ENCODE data around the gene HGS. TPM values are rescaled to one million over a fixed set of nuclear protein-coding genes. Genes with fewer than 3 reads are reported as not detected.

HGS gene
- total and polyA plus RNA-seq, 2 donors (not counting 3 experiments of a cell fraction or from before 2014, with no cell fraction given), result 166 to 191 TPM

- peaks cover 15 to 69% of the 10 kb centered on the region in 2 experiments for H3K36me3 ChIP-seq (ENCODE audit: control insufficient read depth in 2 of 2, extremely low read depth in 1 of 2, insufficient read depth in 2 of 2, low read length in 2 of 2)
- no peak overlapping the region for H3K4me2 ChIP-seq (ENCODE audit: insufficient read depth, low read length)
- H3K27ac ChIP-seq (ENCODE audit: insufficient read depth, low read depth, low read length), result no peak overlapping the region
- ChIA-PET POLR2A (no interaction called here), CTCF (no interaction called here)
- H3K9me3 ChIP-seq (replicated peaks; ENCODE audit: control insufficient read depth, insufficient read depth, low read length), result no peaks in the 10 kb centered on the region
- H3K4me1 ChIP-seq (ENCODE audit: control insufficient read depth, extremely low read depth, insufficient read depth, low read length), result peaks cover 13% of the 10 kb centered on the region
- H3K9ac ChIP-seq (replicated peaks; ENCODE audit: extremely low read depth, insufficient read depth, low read length), result no peak overlapping the region
- DNase-seq (ENCODE audit: low read depth, low spot score) (no peak), FAIRE-seq (no peak)
- peaks cover 71% of the 10 kb centered on the region for H3K79me2 ChIP-seq (ENCODE audit: control insufficient read depth, insufficient read depth, low read length)
- no peak overlapping the region for H2AFZ ChIP-seq (ENCODE audit: low read depth, low read length)
- TF ChIP-seq CTCF (IDR thresholded peaks at IDR 0.05; ENCODE audit: extremely low read depth in 1 of 2, insufficient read depth in 1 of 2, low read depth in 1 of 2, low read length in 2 of 2), result no peak
- no peak for TF ChIP-seq POLR2A (IDR thresholded peaks at IDR 0.05; ENCODE audit: low read depth, low read length)
- no peak for TF ChIP-seq JUN (IDR thresholded peaks at IDR 0.05; ENCODE audit: borderline replicate concordance, insufficient read depth, insufficient read length, low read depth)
- no peak for TF ChIP-seq MYC (IDR thresholded peaks at IDR 0.05; ENCODE audit: low read depth, low read length)
- TF ChIP-seq EZH2 (IDR thresholded peaks at IDR 0.05; ENCODE audit: borderline replicate concordance, low read depth, low read length, severe bottlenecking), result no peak
- TF ChIP-seq, protein P1, sequence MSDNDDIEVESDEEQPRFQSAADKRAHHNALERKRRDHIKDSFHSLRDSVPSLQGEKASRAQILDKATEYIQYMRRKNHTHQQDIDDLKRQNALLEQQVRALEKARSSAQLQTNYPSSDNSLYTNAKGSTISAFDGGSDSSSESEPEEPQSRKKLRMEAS (IDR thresholded peaks at IDR 0.05; ENCODE audit: insufficient read depth, insufficient read length), result no peak
- no peaks in the 10 kb centered on the region for H3K9me1 ChIP-seq (replicated peaks; ENCODE audit: control insufficient read depth, extremely low read depth, insufficient read depth, low read length)
- intact Hi-C loops (cut with micrococcal nuclease) (no loop called here), dilution Hi-C loops (cut with MboI; ENCODE audit: extremely low pct_ligation_motif_present, low sequenced_read_pairs) (no loop called here)
- H3K27me3 ChIP-seq (ENCODE audit: control insufficient read depth in 2 of 2, insufficient read depth in 2 of 2, low read length in 2 of 2), result no peaks in the 10 kb centered on the region
- no peaks in the 10 kb centered on the region for H4K20me1 ChIP-seq (replicated peaks; ENCODE audit: control insufficient read depth, extremely low read depth, insufficient read depth, low read length)
- no peak overlapping the region for H3K4me3 ChIP-seq (replicated peaks in 1 of 3; ENCODE audit: insufficient read depth in 1 of 3, low read depth in 1 of 3, low read length in 3 of 3)
- no TSS peak for BruUV-seq (replicated peaks)
Measured at GRCh38 chr17:81687770-81688541, 4.1 kb downstream of the HGS start.

Measured in endothelial cell of umbilical vein (primary cell).